K562 (cell line): Measurements from ENCODE around the gene C17orf114.
A peak's percentile ranks its signal among the peaks of the same experiment; 100 is the strongest.

Experiments used
- ATF6 ChIP-seq: sonication (generic); formaldehyde crosslinking; IDR thresholded peaks from 2 replicates; pipeline ENCODE4 v1.4.0; 2020; ENCODE audit warnings: mild to moderate bottlenecking, missing genetic modification reagents
- CEBPG ChIP-seq, 3 experiments: fragments of 200-800 bp in 1 of 3; sonication (Bioruptor generic) in 1 of 3; sonication (generic) in 1 of 3; formaldehyde crosslinking in 1 of 3; IDR thresholded peaks in 2 of 3; conservative IDR thresholded peaks in 1 of 3; 2 replicates each; pipeline versions ENCODE4 v1.6.1 to v1.8.0; 2016 to 2022; ENCODE audit warnings: missing compliant biosample characterization in 2 of 3, missing genetic modification characterization in 2 of 3, mild to moderate bottlenecking in 1 of 3, missing genetic modification reagents in 1 of 3
- CREBBP ChIP-seq: IDR thresholded peaks from one replicate; pipeline ENCODE4 v1.6.1; 2012; ENCODE audit warnings: low read depth, mild to moderate bottlenecking, control low read depth, inconsistent platforms, low read length
- FOXA3 ChIP-seq, 2 experiments: fragments of 450-650 bp in 1 of 2; sonication (generic) in 1 of 2; formaldehyde crosslinking; IDR thresholded peaks in 1 of 2; conservative IDR thresholded peaks in 1 of 2; 2 replicates each; pipeline versions ENCODE4 v1.4.0 to v1.8.0; 2020 to 2022; ENCODE audit warnings: mild to moderate bottlenecking in 2 of 2, missing genetic modification reagents in 1 of 2
- GTF2B ChIP-seq: IDR thresholded peaks from 2 replicates; pipeline ENCODE4 v1.6.1; 2011; ENCODE audit not compliant: insufficient read length; ENCODE audit errors: extremely low read depth
- HMGN3 ChIP-seq: IDR thresholded peaks from 2 replicates; pipeline ENCODE4 v1.6.1; 2011; ENCODE audit warnings: borderline replicate concordance, low read depth, mild to moderate bottlenecking, mixed read lengths, low read length; ENCODE audit not compliant: insufficient read length; ENCODE audit errors: extremely low read depth
- HNRNPK ChIP-seq: fragments of 200-400 bp; formaldehyde crosslinking; IDR thresholded peaks from one replicate; pipeline ENCODE4 v1.6.1; 2018; ENCODE audit warnings: mild to moderate bottlenecking, low read depth, low read length; ENCODE audit not compliant: poor library complexity, severe bottlenecking
- JUND ChIP-seq, 2 experiments: IDR thresholded peaks; 2 replicates in 1 of 2; 3 replicates in 1 of 2; pipeline ENCODE4 v1.6.1; 2011; ENCODE audit warnings: borderline replicate concordance in 2 of 2, low read depth in 2 of 2, low read length in 2 of 2, improper control_type of control experiment in 1 of 2, missing biosample characterization in 1 of 2, missing genetic modification characterization in 1 of 2, missing genetic modification reagents in 1 of 2
- MED1 ChIP-seq: sonication (generic); formaldehyde crosslinking; IDR thresholded peaks from 2 replicates; pipeline ENCODE4 v1.8.1; 2023; ENCODE audit warnings: missing genetic modification reagents, borderline replicate concordance
- NFE2L1 ChIP-seq: fragments of 450-650 bp; IDR thresholded peaks from 2 replicates; pipeline ENCODE4 v1.6.1; 2016; ENCODE audit warnings: missing genetic modification characterization, low read depth, mild to moderate bottlenecking, missing compliant biosample characterization, moderate library complexity, borderline replicate concordance
- PHF21A ChIP-seq: fragments of 450-650 bp; IDR thresholded peaks from 2 replicates; pipeline ENCODE4 v1.6.1; 2017; ENCODE audit warnings: low read depth, borderline replicate concordance
- SP2 ChIP-seq: IDR thresholded peaks from 2 replicates; pipeline ENCODE4 v1.6.1; 2011; ENCODE audit warnings: mild to moderate bottlenecking, low read depth, low read length, moderate library complexity; ENCODE audit not compliant: poor library complexity, severe bottlenecking; ENCODE audit errors: extremely low read depth
- TCF7L2 ChIP-seq: fragments of 150-350 bp; IDR thresholded peaks from 2 replicates; pipeline ENCODE4 v1.6.1; 2016; ENCODE audit warnings: low read depth, mild to moderate bottlenecking, low read length, moderate library complexity
- TEAD1 ChIP-seq, 2 experiments: fragments of 450-650 bp in 1 of 2; sonication (generic) in 1 of 2; formaldehyde crosslinking; IDR thresholded peaks; 2 replicates each; pipeline versions ENCODE4 v1.4.0 to v1.8.0; 2020 to 2022; ENCODE audit warnings: mild to moderate bottlenecking in 2 of 2, missing genetic modification reagents in 1 of 2
- TEAD4 ChIP-seq, 2 experiments: sonication (generic) in 1 of 2; formaldehyde crosslinking in 1 of 2; IDR thresholded peaks; 2 replicates each; pipeline versions ENCODE4 v1.6.1 to v1.8.0; 2012 to 2022; ENCODE audit warnings: borderline replicate concordance in 1 of 2, inconsistent platforms in 1 of 2, low read length in 1 of 2, mild to moderate bottlenecking in 1 of 2, missing genetic modification reagents in 1 of 2
- ZBTB5 ChIP-seq: fragments of 450-650 bp; IDR thresholded peaks from 2 replicates; pipeline ENCODE4 v1.6.1; 2017; ENCODE audit warnings: antibody characterized with exemption
- ZBTB7A ChIP-seq: IDR thresholded peaks from 2 replicates; pipeline ENCODE4 v1.6.1; 2011; ENCODE audit warnings: low read depth, mild to moderate bottlenecking, low read length, moderate library complexity, borderline replicate concordance; ENCODE audit not compliant: control insufficient read depth
- ZEB2 ChIP-seq: fragments of 450-650 bp; IDR thresholded peaks from 2 replicates; pipeline ENCODE4 v1.6.1; 2016
- ZNF197 ChIP-seq: fragments of 200-800 bp; sonication (Bioruptor generic); IDR thresholded peaks from 2 replicates; pipeline ENCODE4 v1.6.1; 2016; ENCODE audit warnings: low read depth, missing genetic modification characterization, missing compliant biosample characterization
- ZNF324 ChIP-seq: fragments of 250-450 bp; sonication (Bioruptor Pico); IDR thresholded peaks from 2 replicates; pipeline ENCODE4 v1.4.0; 2020; ENCODE audit warnings: mild to moderate bottlenecking
- ZSCAN32 ChIP-seq: fragments of 450-650 bp; formaldehyde crosslinking; IDR thresholded peaks from 2 replicates; pipeline ENCODE4 v1.4.0; 2020; ENCODE audit warnings: mild to moderate bottlenecking, moderate library complexity

C17orf114 gene

GRCh38 chr17:4789951-4790704 is 12.0 kb downstream of the C17orf114 start (continued):
- TF ChIP-seq TEAD1 (CRISPR knock-in tag; IDR thresholded peaks at IDR 0.05), result peak in 1 of 2 experiments; percentile 73; a peak in 2 of 4 replicates
- TF ChIP-seq ATF6, result no peak
- TF ChIP-seq ZSCAN32 (CRISPR knock-in tag), result no peak
- TF ChIP-seq CREBBP, result no peak
- TF ChIP-seq ZNF197 (CRISPR knock-in tag), result no peak
- TF ChIP-seq MED1 (CRISPR knock-in tag), result no peak
- TF ChIP-seq CEBPG (CRISPR knock-in tag; IDR thresholded peaks at IDR 0.05), result no peak
- TF ChIP-seq CEBPG (tag; conservative IDR thresholded peaks at IDR 0.05 in 1 of 2, IDR thresholded peaks at IDR 0.05 in 1 of 2), result no peak
- no peak for TF ChIP-seq SP2
- TF ChIP-seq GTF2B, result no peak
- TF ChIP-seq ZBTB5, result no peak
- TF ChIP-seq ZNF324, result no peak
- TF ChIP-seq TEAD4 (IDR thresholded peaks at IDR 0.05; ENCODE audit: low read length), result 0 out of 2 replicates have a peak, but pooled peaks have one; percentile 6
- TF ChIP-seq TEAD4 (CRISPR knock-in tag; IDR thresholded peaks at IDR 0.05; ENCODE audit: borderline replicate concordance), result no peak
- TF ChIP-seq ZBTB7A, result peak; percentile 62; the same call in 1 of the 2 replicates
- TF ChIP-seq FOXA3 (CRISPR knock-in tag; conservative IDR thresholded peaks at IDR 0.05 in 1 of 2, IDR thresholded peaks at IDR 0.05 in 1 of 2), result peak in 1 of 2 experiments; percentile 57; a peak in 1 of 4 replicates
- TF ChIP-seq PHF21A, result no peak
- TF ChIP-seq JUND (IDR thresholded peaks at IDR 0.05; ENCODE audit: borderline replicate concordance, low read depth, low read length), result peak; percentile 13; the same call in 1 of the 2 replicates
- TF ChIP-seq JUND (tag; IDR thresholded peaks at IDR 0.05; ENCODE audit: borderline replicate concordance, low read depth, low read length), result no peak; the same call in 2 of the 3 replicates
- no peak for TF ChIP-seq HNRNPK
- TF ChIP-seq TCF7L2, result no peak
- no peak for TF ChIP-seq HMGN3
- no peak for TF ChIP-seq ZEB2
- TF ChIP-seq NFE2L1, result no peak
